Fibroblast of skin of abdomen (primary cell): ENCODE measurements around the gene NOTCH1.

Source experiments
- DNase-seq: peaks from one replicate; pipeline ENCODE4 v3.0.0-alpha.2; 2013

NOTCH1 gene

GRCh38 chr9:136457326-136457725 is 88.5 kb downstream of the NOTCH1 start:
- DNase-seq = no peak

- DNase-seq = no peak
These were observed 89.6 kb downstream of the NOTCH1 start for GRCh38 chr9:136456258-136456657.

DNA sequence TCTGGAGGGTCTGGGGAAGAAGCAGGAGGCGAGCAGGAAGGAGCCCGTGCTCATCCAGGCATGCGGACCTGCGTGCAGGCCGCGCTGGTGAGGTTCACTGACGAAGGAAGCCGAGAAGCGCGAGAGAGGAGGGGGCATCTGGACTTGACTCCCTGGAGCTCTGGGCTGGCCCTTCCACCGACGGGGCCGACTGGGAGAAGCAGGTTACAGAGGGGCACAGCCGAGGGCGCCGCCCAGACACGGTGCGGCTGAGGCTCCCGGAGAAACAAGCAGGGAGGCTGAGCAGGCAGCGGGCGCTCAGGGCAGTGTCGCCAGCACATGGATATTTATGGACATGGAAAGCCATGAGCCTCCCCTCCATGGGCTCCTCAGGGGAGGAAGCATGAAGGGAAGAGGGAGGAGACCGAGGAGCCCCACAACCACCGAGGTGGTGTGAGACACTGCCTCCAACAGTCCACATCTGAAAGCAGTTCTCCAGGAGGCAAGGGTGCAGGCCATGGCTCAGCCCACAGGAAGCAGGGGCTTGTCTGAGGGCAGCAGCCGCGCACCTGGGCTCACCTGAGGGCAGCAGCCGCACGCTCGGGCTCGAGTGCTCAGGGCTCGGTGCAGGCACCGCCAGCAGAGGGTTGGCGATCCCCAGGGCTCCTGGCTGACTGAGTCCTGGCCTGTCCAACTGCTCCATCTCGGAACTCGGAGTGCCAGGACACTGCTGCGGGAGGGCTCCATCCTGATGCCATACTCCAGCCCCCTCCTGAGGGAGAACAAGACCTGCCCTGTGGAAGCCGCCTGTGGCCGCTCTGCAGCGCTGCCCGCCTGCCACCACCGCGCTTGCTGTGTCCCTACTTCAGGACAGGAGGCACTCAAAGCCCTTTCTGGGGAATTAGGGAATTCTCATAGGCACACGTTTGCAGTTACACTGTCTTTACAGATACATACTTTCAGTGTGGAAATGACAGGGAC is 90.5 kb downstream of the NOTCH1 start:
- no peak for DNase-seq

DNA sequence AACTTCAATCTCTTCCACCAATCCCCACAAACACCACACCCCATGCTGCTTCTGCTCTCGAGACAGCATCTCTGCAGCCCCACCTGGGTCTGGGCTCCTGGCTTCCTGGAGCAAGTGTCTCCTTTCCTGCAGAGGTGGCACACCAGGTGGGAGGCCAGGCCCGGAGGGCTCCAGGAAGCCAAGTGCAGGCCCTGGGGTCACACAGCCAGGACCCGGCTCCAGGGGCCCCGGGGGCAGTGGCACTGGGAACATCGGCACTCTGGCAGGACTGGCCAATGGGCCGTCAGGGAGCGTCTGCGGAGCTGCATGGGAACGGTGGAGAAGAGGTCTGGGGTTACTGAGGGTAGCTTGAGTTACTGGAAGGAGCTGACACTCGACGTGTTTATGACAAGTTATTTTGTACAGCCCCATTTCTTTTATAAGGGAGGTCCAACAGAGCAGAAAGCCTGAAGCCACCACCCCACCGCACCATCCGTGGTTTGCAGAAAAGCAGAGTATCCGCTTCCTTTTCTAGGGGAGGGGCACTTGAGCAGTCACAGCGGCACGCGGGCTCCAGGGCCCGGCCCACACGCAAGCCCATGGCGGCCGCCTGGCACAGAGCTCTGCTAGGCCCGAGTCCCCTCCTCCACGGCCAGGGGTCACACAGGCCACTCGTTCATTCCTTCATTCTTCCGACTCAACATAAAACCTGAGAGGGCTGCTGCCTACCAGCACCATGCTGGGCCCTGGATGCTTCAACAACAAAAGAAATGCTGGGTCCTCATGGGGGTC is 91.6 kb downstream of the NOTCH1 start:
- DNase-seq = no peak

- no peak for DNase-seq
These were observed 92.5 kb downstream of the NOTCH1 start for GRCh38 chr9:136453326-136453725.

DNA sequence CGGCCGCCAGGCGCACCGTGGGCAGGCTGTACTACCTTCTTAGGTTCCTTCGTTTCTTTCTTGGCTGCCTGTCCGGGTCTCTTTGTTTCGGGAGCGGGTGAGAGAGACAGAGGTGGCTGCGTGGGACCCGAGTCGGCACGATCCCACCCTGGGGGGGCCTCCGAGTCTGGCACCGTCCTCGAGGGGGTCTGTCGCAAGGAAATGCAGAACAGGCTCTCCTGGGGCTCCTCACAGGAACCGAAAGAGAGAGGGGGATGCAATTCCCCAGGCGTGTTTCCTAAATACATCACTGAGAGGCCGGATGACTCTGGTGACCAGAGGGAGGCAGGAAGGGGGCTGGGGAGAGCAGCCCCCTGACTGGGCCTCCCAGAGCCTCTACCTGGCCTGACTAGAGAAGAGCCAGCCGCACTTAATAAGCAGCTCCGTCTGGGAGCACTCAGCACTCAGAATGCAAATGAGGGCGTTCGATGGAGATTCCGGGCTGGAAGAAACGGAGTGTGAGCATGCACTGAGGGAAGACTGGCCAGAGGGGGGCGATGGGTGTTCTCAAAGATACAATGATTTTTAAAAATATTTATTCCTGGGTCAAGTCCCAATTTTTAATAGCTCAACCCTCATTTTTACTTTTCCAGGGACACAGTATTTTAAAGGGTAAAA is 94.5 kb downstream of the NOTCH1 start:
- DNase-seq = no peak

DNA sequence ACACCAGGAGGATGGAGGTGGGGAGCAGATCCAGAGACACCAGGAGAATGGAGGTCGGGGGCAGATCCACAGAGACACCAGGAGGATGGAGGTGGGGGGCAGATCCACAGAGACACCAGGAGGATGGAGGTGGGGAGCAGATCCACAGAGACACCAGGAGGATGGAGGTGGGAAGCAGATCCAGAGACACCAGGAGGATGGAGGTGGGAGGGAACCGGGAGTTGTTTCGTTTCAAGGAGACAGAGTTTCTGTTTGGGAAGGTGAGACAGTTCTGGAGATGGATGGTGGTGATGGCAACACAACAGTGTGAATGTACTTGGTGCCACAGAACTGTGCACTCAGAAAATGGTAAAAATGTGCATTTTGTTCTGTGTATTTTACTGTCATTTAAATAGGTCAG is 97.2 kb downstream of the NOTCH1 start:
- no peak for DNase-seq

DNA sequence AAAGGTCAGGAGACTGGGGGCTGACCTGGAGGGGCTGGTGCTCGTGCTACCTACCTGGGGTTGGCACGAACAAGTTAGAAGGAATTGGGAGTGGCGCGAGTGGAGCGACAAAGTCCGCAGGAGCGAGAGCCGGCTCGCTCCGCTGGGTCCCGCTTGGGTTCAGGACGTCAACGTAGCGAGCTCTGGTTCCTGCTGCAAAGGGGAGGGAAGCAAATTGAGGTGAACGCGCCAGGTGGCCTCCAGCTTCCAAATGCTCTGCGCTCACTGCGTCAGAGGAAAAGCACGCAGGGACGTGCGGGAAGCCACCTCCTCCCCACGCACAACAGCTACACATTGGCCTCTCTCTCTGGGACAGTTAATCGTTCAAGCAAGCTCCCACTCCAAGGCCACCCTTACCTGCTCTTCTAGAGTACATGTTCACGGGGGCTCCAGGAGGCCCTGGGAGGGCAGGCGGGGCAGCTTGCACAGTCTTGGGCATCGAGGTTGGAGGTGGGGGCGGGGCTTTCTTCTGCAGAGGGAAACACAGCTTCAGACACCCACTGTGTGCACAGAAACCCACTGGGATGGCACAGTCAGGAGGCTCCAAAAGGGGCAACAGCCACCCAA is 98.6 kb downstream of the NOTCH1 start:
- DNase-seq = no peak

DNA sequence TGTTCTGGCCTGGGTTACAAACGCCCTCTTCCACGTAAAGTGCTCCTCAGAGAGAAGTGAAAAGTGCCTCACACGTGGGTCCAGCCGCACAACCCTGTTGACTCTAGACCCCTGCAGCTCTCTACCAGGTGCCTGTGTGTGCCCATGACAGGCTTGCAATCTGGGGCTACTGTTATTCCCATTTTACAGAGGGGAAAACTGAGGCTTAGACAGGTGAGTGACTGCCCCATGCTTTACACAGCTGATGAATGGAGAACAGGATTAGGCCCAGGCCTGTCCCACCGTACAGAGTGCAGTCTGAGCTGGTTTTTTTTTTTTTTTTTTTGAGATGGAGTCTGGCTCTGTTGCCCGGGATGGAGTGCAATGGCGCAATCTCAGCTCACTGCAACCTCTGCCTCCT is 100.0 kb downstream of the NOTCH1 start:
- DNase-seq = no peak
